Measurements from ENCODE around the gene SH2D5. TPM values are rescaled to one million over a fixed set of nuclear protein-coding genes. Genes with fewer than 3 reads are reported as not detected.

The SH2D5 gene
- total and polyA plus RNA-seq, 2 donors (not counting 3 experiments of a cell fraction or from before 2014, with no cell fraction given), result 0.23 to 1.0 TPM

GRCh38 chr1:20689645-20690056 is 42.9 kb downstream of the SH2D5 start:
- Histone ChIP-seq H4K20me1 (replicated peaks; ENCODE audit: control insufficient read depth, extremely low read depth, insufficient read depth, low read length) (no peaks in the 10 kb centered on the region), H3K4me2 (ENCODE audit: insufficient read depth, low read length) (no peak overlapping the region), H3K27ac (ENCODE audit: insufficient read depth, low read depth, low read length) (no peak overlapping the region), H2AFZ (ENCODE audit: low read depth, low read length) (no peak overlapping the region), H3K4me1 (ENCODE audit: control insufficient read depth, extremely low read depth, insufficient read depth, low read length) (peaks cover 7% of the 10 kb centered on the region), H3K9ac (replicated peaks; ENCODE audit: extremely low read depth, insufficient read depth, low read length) (no peak overlapping the region), H3K9me3 (replicated peaks; ENCODE audit: control insufficient read depth, insufficient read depth, low read length) (no peaks in the 10 kb centered on the region), H3K79me2 (ENCODE audit: control insufficient read depth, insufficient read depth, low read length) (no peaks in the 10 kb centered on the region), H3K36me3 (ENCODE audit: control insufficient read depth in 2 of 2, extremely low read depth in 1 of 2, insufficient read depth in 2 of 2, low read length in 2 of 2) (no peaks in the 10 kb centered on the region), H3K4me3 (replicated peaks in 1 of 3; ENCODE audit: insufficient read depth in 1 of 3, low read depth in 1 of 3, low read length in 3 of 3) (no peak overlapping the region), H3K9me1 (replicated peaks; ENCODE audit: control insufficient read depth, extremely low read depth, insufficient read depth, low read length) (no peaks in the 10 kb centered on the region), H3K27me3 (ENCODE audit: control insufficient read depth in 2 of 2, insufficient read depth in 2 of 2, low read length in 2 of 2) (no peaks in the 10 kb centered on the region)
- intact Hi-C loops (cut with micrococcal nuclease), result loop anchor here (10.0 kb wide), 1 partner anchor 385 kb away; no protein-coding TSS in a partner anchor
- POLR2A ChIA-PET, result no interaction called here
- dilution Hi-C loops (cut with MboI; ENCODE audit: extremely low pct_ligation_motif_present, low sequenced_read_pairs), result no loop called here
- TF ChIP-seq FOS (IDR thresholded peaks at IDR 0.05; ENCODE audit: borderline replicate concordance, insufficient read depth, low read length) (no peak), POLR2AphosphoS5 (IDR thresholded peaks at IDR 0.05; ENCODE audit: insufficient read depth, low read depth, low read length) (no peak)
- CTCF ChIA-PET, result interaction anchor here (1.4 kb wide), 1 partner anchor 506 kb away, joined by 3 read pairs; no protein-coding TSS in a partner anchor
- FAIRE-seq (no peak), DNase-seq (ENCODE audit: low read depth, low spot score) (no peak)
- no TSS peak for BruUV-seq (replicated peaks)

- dilution Hi-C loops (cut with MboI; ENCODE audit: extremely low pct_ligation_motif_present, low sequenced_read_pairs), result no loop called here
- intact Hi-C loops (cut with micrococcal nuclease), result no loop called here
- no peaks in the 10 kb centered on the region for H3K79me2 ChIP-seq (ENCODE audit: control insufficient read depth, insufficient read depth, low read length)
- POLR2A ChIA-PET, result no interaction called here
- H3K4me2 ChIP-seq (ENCODE audit: insufficient read depth, low read length), result no peak overlapping the region
- TF ChIP-seq POLR2AphosphoS5 (IDR thresholded peaks at IDR 0.05; ENCODE audit: insufficient read depth, low read depth, low read length) (no peak), JUN (IDR thresholded peaks at IDR 0.05; ENCODE audit: borderline replicate concordance, insufficient read depth, insufficient read length, low read depth) (no peak), POLR2A (IDR thresholded peaks at IDR 0.05; ENCODE audit: low read depth, low read length) (no peak), GATA2 (IDR thresholded peaks at IDR 0.05; ENCODE audit: insufficient read depth, insufficient read length, low read depth, low read length) (no peak), FOS (IDR thresholded peaks at IDR 0.05; ENCODE audit: borderline replicate concordance, insufficient read depth, low read length) (no peak), MYC (IDR thresholded peaks at IDR 0.05; ENCODE audit: low read depth, low read length) (no peak), EZH2 (IDR thresholded peaks at IDR 0.05; ENCODE audit: borderline replicate concordance, low read depth, low read length, severe bottlenecking) (no peak), MAX (IDR thresholded peaks at IDR 0.05; ENCODE audit: insufficient read depth, insufficient read length) (no peak), CTCF (IDR thresholded peaks at IDR 0.05; ENCODE audit: extremely low read depth in 1 of 2, insufficient read depth in 1 of 2, low read depth in 1 of 2, low read length in 2 of 2) (no peak)
- H3K27ac ChIP-seq (ENCODE audit: insufficient read depth, low read depth, low read length), result no peak overlapping the region
- CTCF ChIA-PET, result no interaction called here
- no peaks in the 10 kb centered on the region for H4K20me1 ChIP-seq (replicated peaks; ENCODE audit: control insufficient read depth, extremely low read depth, insufficient read depth, low read length)
- no peak overlapping the region for H3K9ac ChIP-seq (replicated peaks; ENCODE audit: extremely low read depth, insufficient read depth, low read length)
- no peak overlapping the region for H3K4me3 ChIP-seq (replicated peaks in 1 of 3; ENCODE audit: insufficient read depth in 1 of 3, low read depth in 1 of 3, low read length in 3 of 3)
- H3K4me1 ChIP-seq (ENCODE audit: control insufficient read depth, extremely low read depth, insufficient read depth, low read length), result peaks cover 7% of the 10 kb centered on the region
- no peaks in the 10 kb centered on the region for H3K9me3 ChIP-seq (replicated peaks; ENCODE audit: control insufficient read depth, insufficient read depth, low read length)
- BruUV-seq (replicated peaks), result no TSS peak
- no peaks in the 10 kb centered on the region for H3K36me3 ChIP-seq (ENCODE audit: control insufficient read depth in 2 of 2, extremely low read depth in 1 of 2, insufficient read depth in 2 of 2, low read length in 2 of 2)
- H3K27me3 ChIP-seq (ENCODE audit: control insufficient read depth in 2 of 2, insufficient read depth in 2 of 2, low read length in 2 of 2), result no peaks in the 10 kb centered on the region
- DNase-seq (ENCODE audit: low read depth, low spot score), result no peak
- H3K9me1 ChIP-seq (replicated peaks; ENCODE audit: control insufficient read depth, extremely low read depth, insufficient read depth, low read length), result no peaks in the 10 kb centered on the region
- no peak for FAIRE-seq
- H2AFZ ChIP-seq (ENCODE audit: low read depth, low read length), result no peak overlapping the region
Measured at GRCh38 chr1:20686883-20687725, 45.4 kb downstream of the SH2D5 start.

Data from endothelial cell of umbilical vein (primary cell).